Measurements from ENCODE around the gene NLGN1.

The NLGN1 gene

GRCh38 chr3:174333640-174334039 lies 936.1 kb downstream of the NLGN1 start:
- TF ChIP-seq ELF4 (IDR thresholded peaks at IDR 0.05) (no peak), ZNF384 (IDR thresholded peaks at IDR 0.05) (no peak), L3MBTL2 (conservative IDR thresholded peaks at IDR 0.05) (no peak), FOXA1 (IDR thresholded peaks at IDR 0.05) (no peak), ARNT (IDR thresholded peaks at IDR 0.05) (no peak), HDGF (IDR thresholded peaks at IDR 0.05; ENCODE audit: borderline replicate concordance) (no peak), BHLHE40 (IDR thresholded peaks at IDR 0.05; ENCODE audit: borderline replicate concordance) (no peak), TARDBP (IDR thresholded peaks at IDR 0.05) (no peak), CTBP1 (IDR thresholded peaks at IDR 0.05; ENCODE audit: borderline replicate concordance) (no peak), SUZ12 (IDR thresholded peaks at IDR 0.05) (no peak), FOXM1 (IDR thresholded peaks at IDR 0.05; ENCODE audit: borderline replicate concordance) (no peak)
- ChIA-PET POLR2A (no interaction called here), CTCF (no interaction called here)
- no peak for DNase-seq (ENCODE audit: extremely low spot score)

GRCh38 chr3:174334111-174334510 lies 936.6 kb downstream of the NLGN1 start:
- ChIA-PET CTCF (no interaction called here), POLR2A (no interaction called here)
- TF ChIP-seq FOXK2 (IDR thresholded peaks at IDR 0.05), result no peak
- TF ChIP-seq FOXA1 (IDR thresholded peaks at IDR 0.05), result no peak
- peak; percentile 24; the same call in 1 of the 2 replicates for TF ChIP-seq PKNOX1 (IDR thresholded peaks at IDR 0.05)
- no peak for TF ChIP-seq ARNT (IDR thresholded peaks at IDR 0.05)
- no peak for TF ChIP-seq LEF1 (IDR thresholded peaks at IDR 0.05; ENCODE audit: borderline replicate concordance)
- no peak for TF ChIP-seq ELF4 (IDR thresholded peaks at IDR 0.05)
- DNase-seq (ENCODE audit: extremely low spot score), result no peak

GRCh38 chr3:174335324-174335723 lies 937.8 kb downstream of the NLGN1 start:
- DNase-seq (ENCODE audit: extremely low spot score), result no peak
- TF ChIP-seq CTBP1 (IDR thresholded peaks at IDR 0.05; ENCODE audit: borderline replicate concordance) (no peak), SUZ12 (IDR thresholded peaks at IDR 0.05) (no peak), L3MBTL2 (conservative IDR thresholded peaks at IDR 0.05) (no peak), ZNF384 (IDR thresholded peaks at IDR 0.05) (no peak), NFRKB (IDR thresholded peaks at IDR 0.05) (no peak), SP1 (IDR thresholded peaks at IDR 0.05) (no peak), FOXA1 (IDR thresholded peaks at IDR 0.05) (no peak), PKNOX1 (IDR thresholded peaks at IDR 0.05) (no peak), ARNT (IDR thresholded peaks at IDR 0.05) (no peak), BHLHE40 (IDR thresholded peaks at IDR 0.05; ENCODE audit: borderline replicate concordance) (no peak), TARDBP (IDR thresholded peaks at IDR 0.05) (no peak), HDGF (IDR thresholded peaks at IDR 0.05; ENCODE audit: borderline replicate concordance) (no peak), LEF1 (IDR thresholded peaks at IDR 0.05; ENCODE audit: borderline replicate concordance) (no peak), ELF4 (IDR thresholded peaks at IDR 0.05) (no peak), FOXK2 (IDR thresholded peaks at IDR 0.05) (no peak)
- ChIA-PET POLR2A (no interaction called here), CTCF (no interaction called here)

- CTCF ChIA-PET, result no interaction called here
- POLR2A ChIA-PET, result no interaction called here
- no peak for DNase-seq (ENCODE audit: extremely low spot score)
- no peak for TF ChIP-seq NFRKB (IDR thresholded peaks at IDR 0.05)
- TF ChIP-seq LEF1 (IDR thresholded peaks at IDR 0.05; ENCODE audit: borderline replicate concordance), result no peak
- TF ChIP-seq FOXK2 (IDR thresholded peaks at IDR 0.05), result no peak
- TF ChIP-seq CTBP1 (IDR thresholded peaks at IDR 0.05; ENCODE audit: borderline replicate concordance), result no peak
- TF ChIP-seq SP1 (IDR thresholded peaks at IDR 0.05), result no peak
- TF ChIP-seq PKNOX1 (IDR thresholded peaks at IDR 0.05), result no peak
- TF ChIP-seq HDGF (IDR thresholded peaks at IDR 0.05; ENCODE audit: borderline replicate concordance), result no peak
- no peak for TF ChIP-seq ARNT (IDR thresholded peaks at IDR 0.05)
- no peak for TF ChIP-seq BHLHE40 (IDR thresholded peaks at IDR 0.05; ENCODE audit: borderline replicate concordance)
- TF ChIP-seq ZNF384 (IDR thresholded peaks at IDR 0.05), result no peak
- no peak for TF ChIP-seq ELF4 (IDR thresholded peaks at IDR 0.05)
- TF ChIP-seq FOXA1 (IDR thresholded peaks at IDR 0.05), result no peak
- TF ChIP-seq SUZ12 (IDR thresholded peaks at IDR 0.05), result no peak
- no peak for TF ChIP-seq TARDBP (IDR thresholded peaks at IDR 0.05)
- no peak for TF ChIP-seq FOXM1 (IDR thresholded peaks at IDR 0.05; ENCODE audit: borderline replicate concordance)
These were observed 938.4 kb downstream of the NLGN1 start for GRCh38 chr3:174335910-174336309.
